ENCODE results near the gene LIM2.
"Not testable (repeated sequence)": the region's sequence is repeated elsewhere in the genome, so short reads cannot be mapped to it uniquely, and the experiment has no call there.

LIM2 gene

DNA sequence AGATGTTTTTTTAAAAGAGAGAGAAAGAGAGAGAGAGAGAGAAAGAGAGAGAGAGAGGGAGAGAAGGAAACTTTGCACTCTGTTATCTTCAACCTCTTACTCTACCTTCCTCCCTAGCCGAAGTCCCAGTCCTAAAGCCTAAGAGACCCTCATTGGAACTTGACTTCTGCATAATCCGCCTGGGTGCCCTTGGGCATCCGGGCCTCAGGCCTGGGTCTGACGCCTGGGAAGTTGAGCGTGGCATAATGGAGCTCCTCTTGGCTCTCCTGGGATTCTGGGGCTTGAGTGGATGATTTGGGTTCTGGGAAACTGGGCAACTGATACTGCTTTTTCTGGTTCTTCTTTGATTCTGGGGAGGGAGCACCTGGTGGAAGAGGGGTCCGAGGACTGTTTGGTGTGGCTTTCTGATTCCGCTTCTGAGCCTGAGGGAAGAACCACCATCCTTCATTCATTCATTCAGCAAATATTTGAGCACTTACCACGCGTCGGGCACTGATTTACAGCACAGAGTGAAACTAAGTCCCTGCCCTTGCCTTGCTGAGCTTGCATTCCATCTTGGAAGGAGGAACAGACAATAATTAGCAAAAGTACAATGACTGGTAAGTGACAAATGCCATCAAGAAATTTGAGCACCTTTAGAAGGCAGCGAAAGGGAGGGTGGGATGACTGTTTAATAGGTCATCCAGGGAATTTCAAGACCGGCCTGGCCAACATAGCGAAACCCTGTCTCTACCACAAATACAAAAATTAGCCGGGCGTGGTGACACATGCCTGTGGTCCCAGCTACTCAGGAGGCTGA is 23.4 kb upstream of the LIM2 start:
- H3K79me2 ChIP-seq (ENCODE audit: low read length) = no peaks in the 10 kb centered on the region
- no peaks in the 10 kb centered on the region for H3F3A ChIP-seq (ENCODE audit: insufficient read depth, low read length)
- no peak for DNase-seq
- H3K4me2 ChIP-seq (ENCODE audit: low read depth, low read length) = no peak overlapping the region
- no peaks in the 10 kb centered on the region for H3K27me3 ChIP-seq (replicated peaks; ENCODE audit: insufficient read depth, low read length)
- H3K9ac ChIP-seq (ENCODE audit: low read length) = no peak overlapping the region
- TF ChIP-seq, protein P1, sequence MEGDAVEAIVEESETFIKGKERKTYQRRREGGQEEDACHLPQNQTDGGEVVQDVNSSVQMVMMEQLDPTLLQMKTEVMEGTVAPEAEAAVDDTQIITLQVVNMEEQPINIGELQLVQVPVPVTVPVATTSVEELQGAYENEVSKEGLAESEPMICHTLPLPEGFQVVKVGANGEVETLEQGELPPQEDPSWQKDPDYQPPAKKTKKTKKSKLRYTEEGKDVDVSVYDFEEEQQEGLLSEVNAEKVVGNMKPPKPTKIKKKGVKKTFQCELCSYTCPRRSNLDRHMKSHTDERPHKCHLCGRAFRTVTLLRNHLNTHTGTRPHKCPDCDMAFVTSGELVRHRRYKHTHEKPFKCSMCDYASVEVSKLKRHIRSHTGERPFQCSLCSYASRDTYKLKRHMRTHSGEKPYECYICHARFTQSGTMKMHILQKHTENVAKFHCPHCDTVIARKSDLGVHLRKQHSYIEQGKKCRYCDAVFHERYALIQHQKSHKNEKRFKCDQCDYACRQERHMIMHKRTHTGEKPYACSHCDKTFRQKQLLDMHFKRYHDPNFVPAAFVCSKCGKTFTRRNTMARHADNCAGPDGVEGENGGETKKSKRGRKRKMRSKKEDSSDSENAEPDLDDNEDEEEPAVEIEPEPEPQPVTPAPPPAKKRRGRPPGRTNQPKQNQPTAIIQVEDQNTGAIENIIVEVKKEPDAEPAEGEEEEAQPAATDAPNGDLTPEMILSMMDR (IDR thresholded peaks at IDR 0.05; ENCODE audit: low read length) = no peak
- TF ChIP-seq EZH2phosphoT487 (IDR thresholded peaks at IDR 0.05; ENCODE audit: low read length) (no peak), EZH2 (optimal IDR thresholded peaks at IDR 0.05; ENCODE audit: low read depth, low read length) (no peak)
- no peaks in the 10 kb centered on the region for H3K9me3 ChIP-seq (replicated peaks; ENCODE audit: insufficient read depth, low read length)
- no peaks in the 10 kb centered on the region for H3K4me1 ChIP-seq (ENCODE audit: low read length)
- H3K27ac ChIP-seq (ENCODE audit: low read length) = no peak overlapping the region
- H4K20me1 ChIP-seq (ENCODE audit: insufficient read depth, low read length) = no peaks in the 10 kb centered on the region
- no peak overlapping the region for H3K4me3 ChIP-seq (ENCODE audit: low read length)
- H3K36me3 ChIP-seq (replicated peaks; ENCODE audit: insufficient read depth, low read length) = no peaks in the 10 kb centered on the region
- H2AFZ ChIP-seq (ENCODE audit: low read length) = no peak overlapping the region
- no peaks in the 10 kb centered on the region for H3K9me2 ChIP-seq (replicated peaks; ENCODE audit: insufficient read depth, low read length)

DNA sequence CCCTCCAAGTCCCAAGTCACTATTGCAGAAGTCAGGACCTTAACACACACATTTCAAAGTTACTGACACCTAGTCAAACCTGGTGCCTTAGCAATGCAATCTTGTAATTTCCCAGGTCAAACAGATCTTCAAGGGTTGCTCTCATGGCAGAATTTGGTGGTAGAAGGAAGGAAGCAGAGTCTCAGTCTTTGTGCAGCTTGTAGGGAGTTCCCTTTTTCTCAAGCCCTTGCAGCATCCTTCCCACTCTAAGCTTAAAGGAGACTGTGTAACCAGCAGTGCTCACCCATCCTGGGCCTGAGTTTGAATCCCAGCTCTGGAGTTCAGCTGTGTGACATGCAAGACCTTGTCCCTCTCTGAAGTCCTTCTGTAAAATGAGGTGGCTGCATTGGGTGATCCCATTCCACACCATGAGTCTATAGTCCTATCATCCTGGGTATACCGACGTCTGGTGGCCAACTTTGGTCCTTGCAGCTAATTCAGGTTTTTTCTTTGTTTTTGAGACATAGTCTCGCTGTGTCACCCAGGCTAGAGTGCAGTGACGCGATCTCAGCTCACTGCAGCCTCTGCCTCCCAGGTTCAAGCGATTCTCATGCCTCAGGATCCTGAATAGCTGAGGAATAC is 19.8 kb upstream of the LIM2 start:
- H3K27me3 ChIP-seq (replicated peaks; ENCODE audit: insufficient read depth, low read length) = no peaks in the 10 kb centered on the region
- H3K4me3 ChIP-seq (ENCODE audit: low read length) = no peak overlapping the region
- DNase-seq = no peak
- H3K9me2 ChIP-seq (replicated peaks; ENCODE audit: insufficient read depth, low read length) = no peaks in the 10 kb centered on the region
- no peak overlapping the region for H3K4me2 ChIP-seq (ENCODE audit: low read depth, low read length)
- no peaks in the 10 kb centered on the region for H3K4me1 ChIP-seq (ENCODE audit: low read length)
- H3K27ac ChIP-seq (ENCODE audit: low read length) = no peak overlapping the region
- no peaks in the 10 kb centered on the region for H3K79me2 ChIP-seq (ENCODE audit: low read length)
- H3F3A ChIP-seq (ENCODE audit: insufficient read depth, low read length) = no peaks in the 10 kb centered on the region
- H3K9ac ChIP-seq (ENCODE audit: low read length) = no peak overlapping the region
- H3K36me3 ChIP-seq (replicated peaks; ENCODE audit: insufficient read depth, low read length) = no peaks in the 10 kb centered on the region
- no peaks in the 10 kb centered on the region for H3K9me3 ChIP-seq (replicated peaks; ENCODE audit: insufficient read depth, low read length)
- no peak overlapping the region for H2AFZ ChIP-seq (ENCODE audit: low read length)
- TF ChIP-seq EZH2 (optimal IDR thresholded peaks at IDR 0.05; ENCODE audit: low read depth, low read length) (no peak), EZH2phosphoT487 (IDR thresholded peaks at IDR 0.05; ENCODE audit: low read length) (no peak)
- TF ChIP-seq, protein P1 (IDR thresholded peaks at IDR 0.05; ENCODE audit: low read length) = no peak
- H4K20me1 ChIP-seq (ENCODE audit: insufficient read depth, low read length) = no peaks in the 10 kb centered on the region

DNA sequence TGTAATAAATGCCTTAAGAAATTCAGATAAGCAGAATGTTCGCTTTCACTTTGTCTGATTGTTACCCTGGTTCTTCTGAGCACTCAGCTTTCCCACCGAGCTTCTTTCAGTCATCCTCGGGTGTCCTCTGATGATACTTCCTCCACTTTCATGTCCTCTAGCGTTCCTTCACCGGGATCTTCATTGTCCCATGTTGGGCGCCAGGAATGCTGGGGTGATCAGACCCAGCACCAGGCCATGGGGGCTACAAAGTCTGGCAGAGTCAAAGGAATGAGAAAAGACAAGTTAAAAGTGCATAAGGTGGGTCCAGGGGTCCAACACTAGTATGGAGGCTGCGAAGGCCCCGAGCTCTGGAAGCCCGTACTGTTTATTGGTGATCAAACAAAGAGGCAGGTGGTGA is 14.3 kb upstream of the LIM2 start:
- Histone ChIP-seq H3K4me1 (ENCODE audit: low read length) (no peaks in the 10 kb centered on the region), H3K79me2 (ENCODE audit: low read length) (no peaks in the 10 kb centered on the region), H3F3A (ENCODE audit: insufficient read depth, low read length) (no peaks in the 10 kb centered on the region), H3K9ac (ENCODE audit: low read length) (no peak overlapping the region), H3K27ac (ENCODE audit: low read length) (no peak overlapping the region), H2AFZ (ENCODE audit: low read length) (no peak overlapping the region), H3K27me3 (replicated peaks; ENCODE audit: insufficient read depth, low read length) (no peaks in the 10 kb centered on the region), H3K4me2 (ENCODE audit: low read depth, low read length) (no peak overlapping the region), H3K36me3 (replicated peaks; ENCODE audit: insufficient read depth, low read length) (no peaks in the 10 kb centered on the region), H4K20me1 (ENCODE audit: insufficient read depth, low read length) (no peaks in the 10 kb centered on the region), H3K9me3 (replicated peaks; ENCODE audit: insufficient read depth, low read length) (no peaks in the 10 kb centered on the region), H3K4me3 (ENCODE audit: low read length) (no peak overlapping the region), H3K9me2 (replicated peaks; ENCODE audit: insufficient read depth, low read length) (no peaks in the 10 kb centered on the region)
- no peak for DNase-seq
- TF ChIP-seq EZH2 (optimal IDR thresholded peaks at IDR 0.05; ENCODE audit: low read depth, low read length) = no peak
- TF ChIP-seq, protein P1 (IDR thresholded peaks at IDR 0.05; ENCODE audit: low read length) = no peak
- no peak for TF ChIP-seq EZH2phosphoT487 (IDR thresholded peaks at IDR 0.05; ENCODE audit: low read length)

DNA sequence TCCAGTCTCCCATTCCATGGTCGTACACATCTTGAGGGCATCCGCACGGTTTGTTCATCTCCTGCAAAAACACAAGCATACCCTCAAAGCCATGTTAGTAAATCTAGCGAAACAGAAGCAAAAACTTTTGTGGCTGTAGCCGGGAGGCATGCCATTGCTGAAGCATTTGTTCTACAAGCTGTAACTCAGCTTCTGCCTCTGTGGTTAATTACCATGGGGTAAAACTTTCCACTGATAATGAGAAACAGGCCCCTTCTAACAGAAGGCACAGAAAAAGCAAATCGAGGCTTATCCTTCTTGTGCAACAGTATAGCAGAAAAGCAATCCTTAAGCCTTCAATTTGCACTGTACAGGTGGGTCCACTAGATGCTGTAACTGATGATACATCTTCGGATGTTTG is 12.2 kb upstream of the LIM2 start:
- H3K27me3 ChIP-seq (replicated peaks; ENCODE audit: insufficient read depth, low read length); H3K36me3 ChIP-seq (replicated peaks; ENCODE audit: insufficient read depth, low read length); H3K9me3 ChIP-seq (replicated peaks; ENCODE audit: insufficient read depth, low read length); H3K4me2 ChIP-seq (ENCODE audit: low read depth, low read length); H3K79me2 ChIP-seq (ENCODE audit: low read length); H3K9ac ChIP-seq (ENCODE audit: low read length); DNase-seq; H2AFZ ChIP-seq (ENCODE audit: low read length); H3K9me2 ChIP-seq (replicated peaks; ENCODE audit: insufficient read depth, low read length); H4K20me1 ChIP-seq (ENCODE audit: insufficient read depth, low read length); H3K4me3 ChIP-seq (ENCODE audit: low read length); H3K4me1 ChIP-seq (ENCODE audit: low read length); H3F3A ChIP-seq (ENCODE audit: insufficient read depth, low read length); H3K27ac ChIP-seq (ENCODE audit: low read length): not testable (repeated sequence)

Measured in MM.1S (cell line).